Lower lobe of right lung (tissue), 2 donors: Measurements from ENCODE around the gene VWA5B2. TPM values are rescaled to one million over a fixed set of nuclear protein-coding genes. Genes with fewer than 3 reads are reported as not detected.

Source experiments
- ATAC-seq, 2 donors: fragments of 200-7000 bp; cut with Tn5 transposase; one replicate each; pipeline ENCODE4 v1.9.1; 2020 to 2022; ENCODE audit warnings: mild to moderate bottlenecking in 2 of 2, moderate library complexity in 2 of 2
- DNase-seq: peaks from one replicate; pipeline ENCODE4 v3.0.0-alpha.2; 2020
- H3K27ac ChIP-seq: fragments of 200-600 bp; one replicate; pipeline ENCODE4 v1.8.0; 2022
- H3K27me3 ChIP-seq: fragments of 200-600 bp; one replicate; pipeline ENCODE4 v1.8.0; 2022; ENCODE audit warnings: low read depth
- H3K36me3 ChIP-seq: fragments of 200-600 bp; one replicate; pipeline ENCODE4 v1.8.0; 2022; ENCODE audit warnings: mild to moderate bottlenecking
- H3K4me1 ChIP-seq: fragments of 200-600 bp; one replicate; pipeline ENCODE4 v1.8.0; 2022
- H3K4me3 ChIP-seq: fragments of 200-600 bp; one replicate; pipeline ENCODE4 v1.8.0; 2022; ENCODE audit warnings: mild to moderate bottlenecking
- H3K9me3 ChIP-seq: fragments of 200-600 bp; one replicate; pipeline ENCODE4 v1.8.0; 2022
- CTCF ChIP-seq: fragments of 200-600 bp; IDR thresholded peaks from one replicate; pipeline ENCODE4 v1.8.0; 2022; ENCODE audit warnings: antibody characterized with exemption, mild to moderate bottlenecking
- intact Hi-C: fragments of 100-400 bp; cut with DNase I; formaldehyde crosslinking; loops from one replicate; pipeline ENCODE4 v1.11.0; 2022
- total RNA-seq: library from RNA; stranded (reverse); fragmentation: NEBNext Ultra II Directional; extraction: Animal tissue kit (Norgen Biotek cat#: 25700); gene quantifications from one replicate; pipeline ENCODE4 v1.2.1, GENCODE V29; 2021
- donor health status: DM: no; HTN: yes; CAD: no; lungs with severe emphysema.

VWA5B2 gene
- total RNA-seq, 1 donor from 2014 or later, result 0.47 TPM

- peaks cover 50% of the 10 kb centered on the region for H3K27me3 ChIP-seq
- intact Hi-C loops, result no loop called here
Measured at GRCh38 chr3:184272269-184272668, 42.9 kb downstream of the VWA5B2 start.

GRCh38 chr3:184275381-184275701 lies 46.0 kb downstream of the VWA5B2 start:
- peaks cover 40% of the 10 kb centered on the region for H3K27me3 ChIP-seq
- H3K9me3 ChIP-seq, result no peaks in the 10 kb centered on the region
- DNase-seq (no peak), ATAC-seq (no peak)
- no peak overlapping the region for H3K4me3 ChIP-seq
- no peaks in the 10 kb centered on the region for H3K36me3 ChIP-seq
- intact Hi-C loops, result no loop called here
- H3K4me1 ChIP-seq, result no peaks in the 10 kb centered on the region
- no peak for TF ChIP-seq CTCF
- no peak overlapping the region for H3K27ac ChIP-seq

More at GRCh38 chr3:184272269-184272668, 42.9 kb downstream of the VWA5B2 start:
- Histone ChIP-seq H3K9me3 (no peaks in the 10 kb centered on the region), H3K27ac (no peak overlapping the region), H3K4me3 (no peak overlapping the region), H3K36me3 (no peaks in the 10 kb centered on the region), H3K4me1 (no peaks in the 10 kb centered on the region)
- no peak for DNase-seq
- TF ChIP-seq CTCF, result no peak
- no peak for ATAC-seq

- peak in 1 of 2 donors; percentile 33 for ATAC-seq
- TF ChIP-seq CTCF, result no peak
- no peak within 1 kb of the TSS for H3K4me3 ChIP-seq
Measured at GRCh38 chr3:184275961-184276910, 46.9 kb downstream of the VWA5B2 start, which contains the start of gene ECE2. TSS of gene ECE2 (plus strand) at chr3:184276022. CDS start at chr3:184276154, 132 bp downstream.

GRCh38 chr3:184277366-184277765 lies 48.0 kb downstream of the VWA5B2 start:
- DNase-seq, result no peak
- Histone ChIP-seq H3K4me1 (no peaks in the 10 kb centered on the region), H3K27ac (no peak overlapping the region), H3K4me3 (no peak overlapping the region), H3K9me3 (no peaks in the 10 kb centered on the region), H3K36me3 (no peaks in the 10 kb centered on the region), H3K27me3 (peaks cover 39% of the 10 kb centered on the region)
- no peak for TF ChIP-seq CTCF
- ATAC-seq, result peak in 1 of 2 donors; percentile 14
- intact Hi-C loops, result no loop called here

More at GRCh38 chr3:184275961-184276910, 46.9 kb downstream of the VWA5B2 start, which contains the start of gene ECE2:
- intact Hi-C loops, result no loop called here
- H3K9me3 ChIP-seq, result no peaks in the 10 kb centered on the region
- DNase-seq, result no peak
- H3K36me3 ChIP-seq, result no peaks in the 10 kb centered on the region
- no peak within 1 kb of the TSS for H3K27ac ChIP-seq
- no peaks in the 10 kb centered on the region for H3K4me1 ChIP-seq
- H3K27me3 ChIP-seq, result peaks cover 39% of the 10 kb centered on the region

- no peaks in the 10 kb centered on the region for H3K27me3 ChIP-seq
- TF ChIP-seq CTCF, result no peak
- intact Hi-C loops, result no loop called here
- H3K9me3 ChIP-seq, result no peaks in the 10 kb centered on the region
- H3K27ac ChIP-seq, result no peak overlapping the region
- H3K4me3 ChIP-seq, result no peak overlapping the region
- ATAC-seq (no peak), DNase-seq (no peak)
- no peaks in the 10 kb centered on the region for H3K36me3 ChIP-seq
- no peaks in the 10 kb centered on the region for H3K4me1 ChIP-seq
Measured at GRCh38 chr3:184282941-184283340, 53.6 kb downstream of the VWA5B2 start.
